Fibroblast of villous mesenchyme (primary cell): Measurements from ENCODE around the gene PPIL1. TPM values are rescaled to one million over a fixed set of nuclear protein-coding genes. Genes with fewer than 3 reads are reported as not detected.
"Not testable (repeated sequence)": the region's sequence is repeated elsewhere in the genome, so short reads cannot be mapped to it uniquely, and the experiment has no call there.

Source experiments
- DNase-seq: peaks from one replicate; pipeline ENCODE4 v3.0.0-alpha.2; 2010; ENCODE audit warnings: low read depth
- H3K4me3 ChIP-seq: 2 replicates; pipeline ENCODE4 v1.5.1; 2011; ENCODE audit warnings: low read depth, mild to moderate bottlenecking, low read length
- total RNA-seq: library from RNA; depleted of rRNA; stranded (reverse); fragments of >200 nt; gene quantifications from 2 replicates; pipeline ENCODE4 v1.2.3, GENCODE V29; 2012
- TF ChIP-seq, protein P1 (sequence below): IDR thresholded peaks from 2 replicates; pipeline ENCODE4 v1.5.1; 2012; ENCODE audit warnings: low read depth, mild to moderate bottlenecking, low read length; ENCODE audit not compliant: insufficient read depth

The PPIL1 gene
- total RNA-seq, 1 donor, result 55.3 TPM

DNA sequence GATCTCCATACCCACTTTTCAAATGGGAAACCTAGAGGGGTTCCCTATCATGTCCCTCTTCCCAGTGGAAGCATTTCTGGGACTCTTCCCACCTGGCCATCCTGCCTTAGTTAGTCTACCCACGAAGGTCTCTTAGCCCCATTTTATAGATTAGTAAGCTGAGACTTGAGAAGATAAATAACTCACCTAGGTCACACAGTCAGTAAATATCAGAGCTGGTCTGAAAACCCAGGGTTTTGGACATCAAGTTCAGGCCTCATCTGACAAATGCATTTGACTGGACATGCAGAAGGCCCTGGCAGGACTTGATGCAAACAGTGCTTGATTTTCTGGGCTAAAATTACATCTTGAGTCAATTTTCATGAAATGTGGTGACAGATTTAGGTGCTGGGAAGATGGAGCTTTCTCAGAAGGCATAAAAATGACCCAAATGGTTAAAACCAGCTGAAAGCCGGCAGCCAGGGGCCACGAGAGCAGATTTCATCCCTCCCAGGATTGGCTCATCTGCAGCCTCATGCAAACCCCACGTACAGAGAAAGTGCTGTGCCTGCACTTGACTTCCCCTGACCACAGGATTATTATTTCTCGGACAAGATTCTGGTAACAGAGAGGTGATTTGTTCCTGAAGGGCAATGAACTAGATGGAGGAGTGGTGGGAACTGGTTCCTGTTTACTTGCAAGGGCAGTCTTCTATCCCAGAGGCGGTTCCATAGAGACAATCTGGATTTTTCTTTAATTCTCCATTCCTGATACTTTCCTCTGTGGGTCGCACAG lies 58.5 kb downstream of the PPIL1 start:
- no peak for DNase-seq
- no peak overlapping the region for H3K4me3 ChIP-seq
- TF ChIP-seq, protein P1, sequence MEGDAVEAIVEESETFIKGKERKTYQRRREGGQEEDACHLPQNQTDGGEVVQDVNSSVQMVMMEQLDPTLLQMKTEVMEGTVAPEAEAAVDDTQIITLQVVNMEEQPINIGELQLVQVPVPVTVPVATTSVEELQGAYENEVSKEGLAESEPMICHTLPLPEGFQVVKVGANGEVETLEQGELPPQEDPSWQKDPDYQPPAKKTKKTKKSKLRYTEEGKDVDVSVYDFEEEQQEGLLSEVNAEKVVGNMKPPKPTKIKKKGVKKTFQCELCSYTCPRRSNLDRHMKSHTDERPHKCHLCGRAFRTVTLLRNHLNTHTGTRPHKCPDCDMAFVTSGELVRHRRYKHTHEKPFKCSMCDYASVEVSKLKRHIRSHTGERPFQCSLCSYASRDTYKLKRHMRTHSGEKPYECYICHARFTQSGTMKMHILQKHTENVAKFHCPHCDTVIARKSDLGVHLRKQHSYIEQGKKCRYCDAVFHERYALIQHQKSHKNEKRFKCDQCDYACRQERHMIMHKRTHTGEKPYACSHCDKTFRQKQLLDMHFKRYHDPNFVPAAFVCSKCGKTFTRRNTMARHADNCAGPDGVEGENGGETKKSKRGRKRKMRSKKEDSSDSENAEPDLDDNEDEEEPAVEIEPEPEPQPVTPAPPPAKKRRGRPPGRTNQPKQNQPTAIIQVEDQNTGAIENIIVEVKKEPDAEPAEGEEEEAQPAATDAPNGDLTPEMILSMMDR, result no peak

DNA sequence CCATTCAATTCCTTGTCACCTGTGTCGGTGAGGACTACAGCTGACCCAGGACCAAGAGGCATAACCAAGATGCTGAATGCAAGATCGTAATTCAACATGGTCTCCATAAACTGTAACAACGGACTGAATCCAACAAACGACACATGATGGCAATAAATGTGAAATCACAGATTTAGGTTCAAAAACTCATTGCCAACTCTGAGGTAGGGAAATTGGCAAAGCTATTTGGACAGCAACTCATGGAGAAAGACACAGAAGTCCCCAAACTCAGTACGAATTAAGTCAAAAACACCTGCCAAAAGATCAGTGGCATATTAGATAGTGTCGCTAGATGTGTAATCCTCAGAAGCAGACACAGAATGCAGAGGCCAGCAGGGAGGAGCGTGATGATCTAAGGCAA lies 60.4 kb downstream of the PPIL1 start:
- DNase-seq, result no peak
- TF ChIP-seq, protein P1, result no peak

DNA sequence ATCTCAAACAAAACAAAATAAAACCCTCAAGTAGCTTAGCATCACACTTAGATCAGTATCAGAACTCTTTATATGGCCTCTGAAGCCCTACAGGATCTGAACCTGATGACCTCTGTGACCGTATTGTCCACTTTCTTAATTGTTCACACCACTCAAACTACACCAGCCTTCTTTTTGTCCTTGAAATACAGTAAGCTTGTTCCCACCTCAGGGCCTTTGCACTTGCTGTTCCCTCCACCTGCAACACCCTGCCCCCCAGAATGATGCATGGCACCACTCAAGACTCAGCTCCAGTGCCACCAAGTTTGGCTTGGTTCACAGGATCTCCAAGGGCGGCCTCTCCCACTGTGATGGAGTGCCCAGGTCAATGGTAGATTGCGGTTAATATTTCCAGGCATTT lies 61.1 kb downstream of the PPIL1 start:
- TF ChIP-seq, protein P1, result no peak
- no peak overlapping the region for H3K4me3 ChIP-seq
- no peak for DNase-seq

More for the DNA sequence above, 60.4 kb downstream of the PPIL1 start:
- H3K4me3 ChIP-seq, result no peak overlapping the region

DNA sequence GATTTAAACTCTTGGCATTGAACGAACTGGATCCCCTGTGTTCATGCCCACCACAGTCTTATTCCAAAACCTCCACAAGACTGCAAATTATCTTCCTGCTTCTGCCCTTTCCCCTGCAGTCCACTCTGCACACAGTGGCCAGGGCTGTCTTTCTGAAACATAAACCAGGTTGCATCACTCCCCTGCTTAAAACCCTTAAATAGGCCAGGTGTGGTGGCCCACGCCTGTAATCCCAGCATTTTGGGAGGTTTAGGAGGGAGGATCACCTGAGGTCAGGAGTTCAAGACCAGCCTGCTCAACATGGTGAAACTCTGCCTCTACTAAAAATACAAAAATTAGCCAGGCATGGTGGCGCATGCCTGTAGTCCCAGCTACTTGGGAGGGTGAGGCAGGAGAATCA lies 61.6 kb downstream of the PPIL1 start:
- not testable (repeated sequence) for H3K4me3 ChIP-seq, DNase-seq

DNA sequence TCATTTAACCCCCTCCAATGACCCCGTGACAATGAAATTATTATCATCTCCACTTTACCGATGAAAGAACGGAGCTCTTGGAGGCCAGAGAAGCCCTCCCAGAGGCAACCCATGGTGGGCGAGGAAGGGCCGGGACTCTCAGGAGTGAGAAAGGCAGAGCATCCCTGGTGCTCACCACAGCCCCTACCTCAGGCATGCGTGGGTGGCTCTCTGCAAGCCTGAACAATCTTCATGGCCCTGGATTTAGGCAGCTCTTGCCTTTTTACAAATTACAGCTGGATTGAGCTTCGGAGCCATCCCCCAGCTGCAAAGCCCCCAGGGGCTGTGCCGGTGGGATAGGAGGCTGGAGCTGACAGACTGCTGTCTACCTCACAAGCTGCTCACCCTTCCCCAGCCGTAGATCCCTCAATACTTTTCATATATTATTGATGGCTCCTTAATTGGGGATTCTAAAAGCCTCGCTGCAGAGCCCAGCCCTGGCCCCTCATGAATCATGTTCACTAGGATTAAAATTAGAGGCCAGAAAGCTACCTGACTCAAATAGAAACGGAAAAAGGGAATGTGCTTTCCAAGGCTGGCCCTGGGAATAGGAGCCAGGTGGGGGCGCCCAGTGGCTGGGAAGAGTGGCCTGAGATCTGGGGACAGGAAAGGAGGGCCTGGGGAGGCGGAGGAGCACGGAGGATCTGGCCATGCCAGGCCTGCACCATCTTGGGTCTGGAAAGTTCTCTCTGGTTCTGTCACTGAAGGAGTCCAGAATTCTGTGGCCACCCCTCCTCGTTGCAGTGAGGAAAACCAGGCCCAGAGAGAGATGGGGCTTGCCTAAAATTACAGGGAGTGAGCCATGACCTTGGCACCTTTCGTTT lies 64.4 kb downstream of the PPIL1 start:
- no peak for DNase-seq
- TF ChIP-seq, protein P1, result no peak
- no peak overlapping the region for H3K4me3 ChIP-seq

DNA sequence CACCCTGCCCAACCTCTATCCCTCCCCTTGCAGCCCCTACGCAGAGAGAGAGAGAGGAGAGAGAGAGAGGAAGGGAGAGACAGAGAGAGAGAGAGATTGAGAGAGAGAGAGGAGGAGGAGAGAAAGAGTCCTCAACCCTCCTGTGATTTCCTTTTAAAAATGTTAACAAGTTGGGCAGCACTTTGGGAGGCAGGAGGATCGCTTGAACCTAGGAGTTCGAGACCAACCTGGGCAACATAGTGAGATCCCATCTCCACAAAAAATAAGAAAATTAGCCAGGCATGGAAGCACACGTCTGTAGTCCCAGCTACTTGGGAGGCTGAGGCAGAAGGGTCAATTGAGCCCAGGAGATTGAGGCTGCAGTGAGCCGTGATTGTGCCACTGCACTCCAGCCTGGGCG lies 65.4 kb downstream of the PPIL1 start:
- DNase-seq, result no peak
- TF ChIP-seq, protein P1, result no peak
- H3K4me3 ChIP-seq, result no peak overlapping the region

DNA sequence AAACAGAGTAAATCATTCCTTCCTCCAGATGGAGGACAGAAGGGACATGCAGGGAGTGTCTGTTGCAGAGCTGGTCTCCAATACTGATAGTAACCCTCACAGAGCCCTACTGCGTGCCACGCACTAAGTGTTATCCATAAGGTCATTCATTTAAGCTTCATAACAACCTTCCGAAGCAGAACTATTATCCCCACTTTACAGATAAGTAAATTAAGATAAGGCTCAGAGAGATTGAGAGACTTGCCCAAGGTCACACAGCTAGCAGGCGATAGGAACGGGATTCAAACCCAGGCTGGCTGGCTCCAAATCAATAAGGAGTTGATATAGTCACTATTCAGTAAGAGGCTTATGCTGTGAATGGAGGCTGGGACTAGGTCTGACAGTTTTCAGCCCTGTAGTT lies 66.0 kb downstream of the PPIL1 start:
- DNase-seq, result no peak
- H3K4me3 ChIP-seq, result no peak overlapping the region
- TF ChIP-seq, protein P1, result no peak
